ENCODE measurements around the gene SRRM3. TPM values are rescaled to one million over a fixed set of nuclear protein-coding genes. Genes with fewer than 3 reads are reported as not detected.

Gene SRRM3
- total and polyA plus RNA-seq, 9 of the 15 experiments (the other 6 are each of a cell fraction or from before 2014, with no cell fraction given), result 0.04 to 0.91 (median 0.46) TPM; not detected in 2

DNA sequence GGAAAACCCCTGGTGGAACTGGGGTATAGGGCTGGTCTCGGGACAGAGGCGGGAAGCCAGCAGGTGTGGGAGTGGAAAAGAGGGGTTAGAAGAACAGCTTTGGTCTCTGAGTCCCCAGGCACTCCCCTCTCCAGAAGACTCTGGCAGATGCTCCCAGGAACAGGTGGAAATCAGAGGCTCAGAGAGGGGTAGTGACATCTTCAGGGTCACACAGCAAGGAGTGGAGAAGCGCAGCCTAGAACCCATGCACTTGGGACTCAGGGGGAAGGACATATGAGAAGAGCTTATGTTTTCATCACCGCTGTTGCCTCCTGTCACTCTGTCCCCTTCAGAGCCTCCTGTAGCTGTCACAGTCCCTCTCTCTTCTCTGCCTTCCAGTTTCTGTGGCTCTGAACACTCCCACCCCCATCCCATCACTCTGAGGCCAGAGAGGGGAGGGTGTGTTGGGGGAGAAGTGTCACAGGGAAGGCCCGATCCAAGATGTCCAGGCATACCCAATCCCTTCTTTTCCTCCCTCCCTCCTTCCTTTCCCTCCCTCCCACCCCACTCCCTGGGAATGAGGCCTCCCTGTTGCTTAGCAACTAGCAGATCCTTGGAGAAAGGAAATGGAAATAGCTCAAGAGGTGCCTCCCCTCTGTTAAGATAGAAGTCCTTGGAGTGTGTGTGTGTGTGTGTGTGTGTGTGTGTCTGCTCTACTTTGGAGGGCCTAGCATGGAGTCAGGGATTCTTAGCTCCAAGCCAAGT lies 32.0 kb downstream of the SRRM3 start:
- Histone ChIP-seq H3K27ac (ENCODE audit: extremely low read depth, low read depth, low read length) (no peak overlapping the region), H3K4me2 (ENCODE audit: insufficient read depth, low read length) (no peak overlapping the region), H3K36me3 (ENCODE audit: control insufficient read depth, insufficient read depth, low read length) (no peaks in the 10 kb centered on the region), H3K9me3 (replicated peaks; ENCODE audit: control insufficient read depth, insufficient read depth, low read depth, low read length) (no peaks in the 10 kb centered on the region), H3K9me1 (ENCODE audit: control insufficient read depth, insufficient read depth, low read length) (no peaks in the 10 kb centered on the region), H3K4me3 (no peak overlapping the region), H2AFZ (ENCODE audit: low read depth, low read length) (no peak overlapping the region), H3K9ac (ENCODE audit: insufficient read depth in 1 of 2, low read depth in 2 of 2, low read length in 2 of 2) (no peak overlapping the region), H3K4me1 (replicated peaks in 1 of 2; ENCODE audit: control insufficient read depth in 2 of 2, insufficient read depth in 2 of 2, low read length in 2 of 2) (peaks cover 14 to 17% of the 10 kb centered on the region in 2 experiments; a peak in 4 of 5 replicates), H3K79me2 (ENCODE audit: control insufficient read depth, insufficient read depth, low read length) (no peaks in the 10 kb centered on the region), H4K20me1 (replicated peaks; ENCODE audit: control insufficient read depth, insufficient read depth, low read length) (peaks cover 14% of the 10 kb centered on the region; the same call in 1 of the 2 replicates), H3K27me3 (ENCODE audit: control insufficient read depth in 2 of 2, insufficient read depth in 2 of 2, low read length in 2 of 2) (peaks cover 28 to 71% of the 10 kb centered on the region in 2 experiments)
- ChIA-PET CTCF (ENCODE audit: low intra/inter-chr PET ratio) (no interaction called here), POLR2A (interaction anchor here (0.6 to 1.3 kb wide), 3 partner anchors 12 to 389 kb away, joined by 3 read pairs; partner anchors contain the start of gene SRRM3)
- in situ Hi-C loops (cut with MboI), result no loop called here
- BruUV-seq (replicated peaks), result no TSS peak
- 9% methylated on average over 4 of the region's 5 CpGs for WGBS (ENCODE audit: insufficient coverage, low coverage, missing lambda C conversion rate)
- intact Hi-C loops (cut with micrococcal nuclease), result no loop called here
- no peak for ATAC-seq
- no peak for FAIRE-seq
- peak in 1 of 4 experiments; percentile 9 for DNase-seq (ENCODE audit: extremely low read depth in 1 of 4, low spot score in 3 of 4)
- TF ChIP-seq, protein P1, sequence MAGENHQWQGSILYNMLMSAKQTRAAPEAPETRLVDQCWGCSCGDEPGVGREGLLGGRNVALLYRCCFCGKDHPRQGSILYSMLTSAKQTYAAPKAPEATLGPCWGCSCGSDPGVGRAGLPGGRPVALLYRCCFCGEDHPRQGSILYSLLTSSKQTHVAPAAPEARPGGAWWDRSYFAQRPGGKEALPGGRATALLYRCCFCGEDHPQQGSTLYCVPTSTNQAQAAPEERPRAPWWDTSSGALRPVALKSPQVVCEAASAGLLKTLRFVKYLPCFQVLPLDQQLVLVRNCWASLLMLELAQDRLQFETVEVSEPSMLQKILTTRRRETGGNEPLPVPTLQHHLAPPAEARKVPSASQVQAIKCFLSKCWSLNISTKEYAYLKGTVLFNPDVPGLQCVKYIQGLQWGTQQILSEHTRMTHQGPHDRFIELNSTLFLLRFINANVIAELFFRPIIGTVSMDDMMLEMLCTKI (IDR thresholded peaks at IDR 0.05; ENCODE audit: partially characterized antibody), result no peak
- TF ChIP-seq TAF7 (tag; IDR thresholded peaks at IDR 0.05) (no peak), GTF2F1 (IDR thresholded peaks at IDR 0.05; ENCODE audit: low read depth, low read length) (no peak), FOS (IDR thresholded peaks at IDR 0.05; ENCODE audit: extremely low read depth, insufficient read length) (no peak), FUS (optimal IDR thresholded peaks at IDR 0.05; ENCODE audit: low read depth, low read length) (no peak), HDGF (IDR thresholded peaks at IDR 0.05) (no peak), ELF4 (CRISPR knock-in tag; IDR thresholded peaks at IDR 0.05) (no peak), NCOA4 (IDR thresholded peaks at IDR 0.05; ENCODE audit: partially characterized antibody) (no peak), ZNF347 (CRISPR knock-in tag; IDR thresholded peaks at IDR 0.05; ENCODE audit: low read depth) (no peak)
- TF ChIP-seq, protein P2, sequence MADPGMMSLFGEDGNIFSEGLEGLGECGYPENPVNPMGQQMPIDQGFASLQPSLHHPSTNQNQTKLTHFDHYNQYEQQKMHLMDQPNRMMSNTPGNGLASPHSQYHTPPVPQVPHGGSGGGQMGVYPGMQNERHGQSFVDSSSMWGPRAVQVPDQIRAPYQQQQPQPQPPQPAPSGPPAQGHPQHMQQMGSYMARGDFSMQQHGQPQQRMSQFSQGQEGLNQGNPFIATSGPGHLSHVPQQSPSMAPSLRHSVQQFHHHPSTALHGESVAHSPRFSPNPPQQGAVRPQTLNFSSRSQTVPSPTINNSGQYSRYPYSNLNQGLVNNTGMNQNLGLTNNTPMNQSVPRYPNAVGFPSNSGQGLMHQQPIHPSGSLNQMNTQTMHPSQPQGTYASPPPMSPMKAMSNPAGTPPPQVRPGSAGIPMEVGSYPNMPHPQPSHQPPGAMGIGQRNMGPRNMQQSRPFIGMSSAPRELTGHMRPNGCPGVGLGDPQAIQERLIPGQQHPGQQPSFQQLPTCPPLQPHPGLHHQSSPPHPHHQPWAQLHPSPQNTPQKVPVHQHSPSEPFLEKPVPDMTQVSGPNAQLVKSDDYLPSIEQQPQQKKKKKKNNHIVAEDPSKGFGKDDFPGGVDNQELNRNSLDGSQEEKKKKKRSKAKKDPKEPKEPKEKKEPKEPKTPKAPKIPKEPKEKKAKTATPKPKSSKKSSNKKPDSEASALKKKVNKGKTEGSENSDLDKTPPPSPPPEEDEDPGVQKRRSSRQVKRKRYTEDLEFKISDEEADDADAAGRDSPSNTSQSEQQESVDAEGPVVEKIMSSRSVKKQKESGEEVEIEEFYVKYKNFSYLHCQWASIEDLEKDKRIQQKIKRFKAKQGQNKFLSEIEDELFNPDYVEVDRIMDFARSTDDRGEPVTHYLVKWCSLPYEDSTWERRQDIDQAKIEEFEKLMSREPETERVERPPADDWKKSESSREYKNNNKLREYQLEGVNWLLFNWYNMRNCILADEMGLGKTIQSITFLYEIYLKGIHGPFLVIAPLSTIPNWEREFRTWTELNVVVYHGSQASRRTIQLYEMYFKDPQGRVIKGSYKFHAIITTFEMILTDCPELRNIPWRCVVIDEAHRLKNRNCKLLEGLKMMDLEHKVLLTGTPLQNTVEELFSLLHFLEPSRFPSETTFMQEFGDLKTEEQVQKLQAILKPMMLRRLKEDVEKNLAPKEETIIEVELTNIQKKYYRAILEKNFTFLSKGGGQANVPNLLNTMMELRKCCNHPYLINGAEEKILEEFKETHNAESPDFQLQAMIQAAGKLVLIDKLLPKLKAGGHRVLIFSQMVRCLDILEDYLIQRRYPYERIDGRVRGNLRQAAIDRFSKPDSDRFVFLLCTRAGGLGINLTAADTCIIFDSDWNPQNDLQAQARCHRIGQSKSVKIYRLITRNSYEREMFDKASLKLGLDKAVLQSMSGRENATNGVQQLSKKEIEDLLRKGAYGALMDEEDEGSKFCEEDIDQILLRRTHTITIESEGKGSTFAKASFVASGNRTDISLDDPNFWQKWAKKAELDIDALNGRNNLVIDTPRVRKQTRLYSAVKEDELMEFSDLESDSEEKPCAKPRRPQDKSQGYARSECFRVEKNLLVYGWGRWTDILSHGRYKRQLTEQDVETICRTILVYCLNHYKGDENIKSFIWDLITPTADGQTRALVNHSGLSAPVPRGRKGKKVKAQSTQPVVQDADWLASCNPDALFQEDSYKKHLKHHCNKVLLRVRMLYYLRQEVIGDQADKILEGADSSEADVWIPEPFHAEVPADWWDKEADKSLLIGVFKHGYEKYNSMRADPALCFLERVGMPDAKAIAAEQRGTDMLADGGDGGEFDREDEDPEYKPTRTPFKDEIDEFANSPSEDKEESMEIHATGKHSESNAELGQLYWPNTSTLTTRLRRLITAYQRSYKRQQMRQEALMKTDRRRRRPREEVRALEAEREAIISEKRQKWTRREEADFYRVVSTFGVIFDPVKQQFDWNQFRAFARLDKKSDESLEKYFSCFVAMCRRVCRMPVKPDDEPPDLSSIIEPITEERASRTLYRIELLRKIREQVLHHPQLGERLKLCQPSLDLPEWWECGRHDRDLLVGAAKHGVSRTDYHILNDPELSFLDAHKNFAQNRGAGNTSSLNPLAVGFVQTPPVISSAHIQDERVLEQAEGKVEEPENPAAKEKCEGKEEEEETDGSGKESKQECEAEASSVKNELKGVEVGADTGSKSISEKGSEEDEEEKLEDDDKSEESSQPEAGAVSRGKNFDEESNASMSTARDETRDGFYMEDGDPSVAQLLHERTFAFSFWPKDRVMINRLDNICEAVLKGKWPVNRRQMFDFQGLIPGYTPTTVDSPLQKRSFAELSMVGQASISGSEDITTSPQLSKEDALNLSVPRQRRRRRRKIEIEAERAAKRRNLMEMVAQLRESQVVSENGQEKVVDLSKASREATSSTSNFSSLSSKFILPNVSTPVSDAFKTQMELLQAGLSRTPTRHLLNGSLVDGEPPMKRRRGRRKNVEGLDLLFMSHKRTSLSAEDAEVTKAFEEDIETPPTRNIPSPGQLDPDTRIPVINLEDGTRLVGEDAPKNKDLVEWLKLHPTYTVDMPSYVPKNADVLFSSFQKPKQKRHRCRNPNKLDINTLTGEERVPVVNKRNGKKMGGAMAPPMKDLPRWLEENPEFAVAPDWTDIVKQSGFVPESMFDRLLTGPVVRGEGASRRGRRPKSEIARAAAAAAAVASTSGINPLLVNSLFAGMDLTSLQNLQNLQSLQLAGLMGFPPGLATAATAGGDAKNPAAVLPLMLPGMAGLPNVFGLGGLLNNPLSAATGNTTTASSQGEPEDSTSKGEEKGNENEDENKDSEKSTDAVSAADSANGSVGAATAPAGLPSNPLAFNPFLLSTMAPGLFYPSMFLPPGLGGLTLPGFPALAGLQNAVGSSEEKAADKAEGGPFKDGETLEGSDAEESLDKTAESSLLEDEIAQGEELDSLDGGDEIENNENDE (IDR thresholded peaks at IDR 0.05; ENCODE audit: low read depth, low read length), result no peak

All from K562 (cell line).